Activated CD8-positive, alpha-beta memory T cell treated with anti-CD3 and anti-CD28 coated beads, Interleukin-2, amount 50 U/mL, for 1 hour (primary cell): ENCODE data around the gene SDHAF3.

Experiments used
- DNase-seq: peaks from one replicate; pipeline ENCODE4 v3.0.0-alpha.2; 2020; ENCODE audit errors: extremely low read depth

SDHAF3 gene

GRCh38 chr7:97218767-97219166 lies 101.3 kb downstream of the SDHAF3 start:
- DNase-seq = no peak

- no peak for DNase-seq
Measured at GRCh38 chr7:97219237-97219636, 101.7 kb downstream of the SDHAF3 start.

- no peak for DNase-seq
Measured at GRCh38 chr7:97224316-97224715, 106.8 kb downstream of the SDHAF3 start.

- DNase-seq = no peak
Measured at GRCh38 chr7:97226541-97226940, 109.0 kb downstream of the SDHAF3 start.
